IMR-90 (cell line): ENCODE results near the gene NXPH4. TPM values are rescaled to one million over a fixed set of nuclear protein-coding genes. Genes with fewer than 3 reads are reported as not detected.

Experiments
- ATAC-seq: fragments of 200-7000 bp; cut with Tn5 transposase; 2 replicates; pipeline ENCODE4 v1.9.1; 2020; ENCODE audit warnings: low read depth, mild to moderate bottlenecking, moderate library complexity
- BruUV-seq: library from RNA; stranded (reverse); fragments of 400-500 nt; replicated peaks from 2 replicates; lab custom pipeline; 2021; lab: Mats Ljungman, UMichigan
- CTCF ChIA-PET: fragments of 300-600 bp; formaldehyde crosslinking; extraction: SDS; loops from one replicate; lab custom pipeline; 2021; ENCODE audit warnings: antibody characterized with exemption; lab: Yijun Ruan, JAX
- POLR2A ChIA-PET: fragments of 300-600 bp; sonication (Branson Sonifier 250); formaldehyde crosslinking; loops from one replicate; lab custom pipeline; 2022; ENCODE audit warnings: antibody characterized with exemption; ENCODE audit not compliant: unreplicated experiment; lab: Charles Lee
- DNase-seq: peaks from one replicate; pipeline ENCODE4 v3.0.0; 2013
- H2AFZ ChIP-seq: replicated peaks from 2 replicates; pipeline ENCODE3; 2013; ENCODE audit warnings: low read length, mild to moderate bottlenecking; ENCODE audit not compliant: poor library complexity
- H2AK5ac ChIP-seq: 2 replicates; pipeline ENCODE4 v1.6.1; 2013; ENCODE audit warnings: low read depth, low read length, inconsistent platforms
- H2AK9ac ChIP-seq: replicated peaks from 2 replicates; pipeline ENCODE3; 2013; ENCODE audit warnings: mild to moderate bottlenecking, low read depth, low read length, moderate library complexity; ENCODE audit not compliant: poor library complexity
- H2BK120ac ChIP-seq: 2 replicates; pipeline ENCODE4 v1.6.1; 2013; ENCODE audit warnings: low read depth, low read length, inconsistent platforms
- H2BK15ac ChIP-seq: 3 replicates; pipeline ENCODE4 v1.6.1; 2013; ENCODE audit warnings: low read depth, low read length, inconsistent platforms
- H2BK20ac ChIP-seq: 2 replicates; pipeline ENCODE4 v1.6.1; 2013; ENCODE audit warnings: low read depth, mild to moderate bottlenecking, inconsistent platforms, low read length, moderate library complexity
- H2BK5ac ChIP-seq: 2 replicates; pipeline ENCODE4 v1.6.1; 2013; ENCODE audit warnings: mild to moderate bottlenecking, low read depth, low read length, inconsistent platforms; ENCODE audit not compliant: poor library complexity, severe bottlenecking
- H3K14ac ChIP-seq: replicated peaks from 2 replicates; pipeline ENCODE4 v1.6.1; 2013; ENCODE audit warnings: low read depth, low read length, inconsistent platforms
- H3K18ac ChIP-seq: 2 replicates; pipeline ENCODE4 v1.6.1; 2013; ENCODE audit warnings: low read depth, low read length, control low read depth
- H3K23ac ChIP-seq: 2 replicates; pipeline ENCODE4 v1.6.1; 2013; ENCODE audit warnings: low read depth, low read length, inconsistent platforms
- H3K27ac ChIP-seq: 2 replicates; pipeline ENCODE4 v1.5.1; 2013; ENCODE audit warnings: mild to moderate bottlenecking, control low read depth, low read length; ENCODE audit not compliant: insufficient read depth
- H3K27me3 ChIP-seq: 2 replicates; pipeline ENCODE4 v1.6.1; 2013; ENCODE audit warnings: low read length; ENCODE audit not compliant: control insufficient read depth, insufficient read depth
- H3K36me3 ChIP-seq: 2 replicates; pipeline ENCODE4 v1.6.1; 2013; ENCODE audit warnings: low read length, mixed read lengths; ENCODE audit not compliant: control insufficient read depth, insufficient read depth
- H3K4ac ChIP-seq: 2 replicates; pipeline ENCODE4 v1.6.1; 2013; ENCODE audit warnings: low read depth, low read length, inconsistent platforms
- H3K4me1 ChIP-seq: 2 replicates; pipeline ENCODE4 v1.6.1; 2013; ENCODE audit warnings: low read length, mixed read lengths; ENCODE audit not compliant: control insufficient read depth, insufficient read depth
- H3K4me2 ChIP-seq: 2 replicates; pipeline ENCODE4 v1.6.1; 2013; ENCODE audit warnings: low read depth, mild to moderate bottlenecking, control low read depth, low read length, moderate library complexity
- H3K4me3 ChIP-seq: 2 replicates; pipeline ENCODE4 v1.5.1; 2013; ENCODE audit warnings: low read depth, mild to moderate bottlenecking, control low read depth, low read length, moderate library complexity; ENCODE audit not compliant: insufficient read depth
- H3K56ac ChIP-seq: 2 replicates; pipeline ENCODE4 v1.6.1; 2013; ENCODE audit warnings: low read length, inconsistent platforms; ENCODE audit not compliant: insufficient read depth; ENCODE audit errors: extremely low read depth
- H3K79me1 ChIP-seq, 2 experiments: 2 replicates each; pipeline ENCODE4 v1.6.1; 2013; ENCODE audit warnings: low read length in 2 of 2, inconsistent platforms in 1 of 2, low read depth in 1 of 2
- H3K9ac ChIP-seq: 2 replicates; pipeline ENCODE4 v1.6.1; 2013; ENCODE audit warnings: low read depth, low read length, control low read depth
- H3K9me1 ChIP-seq: 2 replicates; pipeline ENCODE4 v1.6.1; 2013; ENCODE audit warnings: low read length, inconsistent platforms; ENCODE audit not compliant: insufficient read depth
- H3K9me3 ChIP-seq: 2 replicates; pipeline ENCODE4 v1.6.1; 2013; ENCODE audit warnings: low read length; ENCODE audit not compliant: control insufficient read depth, insufficient read depth
- H4K20me1 ChIP-seq: 2 replicates; pipeline ENCODE4 v1.6.1; 2013; ENCODE audit warnings: low read length, inconsistent platforms; ENCODE audit not compliant: insufficient read depth
- H4K5ac ChIP-seq: 2 replicates; pipeline ENCODE4 v1.6.1; 2013; ENCODE audit warnings: mild to moderate bottlenecking, low read depth, low read length, control low read depth
- H4K8ac ChIP-seq, 2 experiments: 2 replicates each; pipeline ENCODE4 v1.6.1; 2013; ENCODE audit warnings: low read depth in 2 of 2, low read length in 2 of 2, control low read depth in 1 of 2, inconsistent platforms in 1 of 2
- H4K91ac ChIP-seq: 2 replicates; pipeline ENCODE4 v1.6.1; 2013; ENCODE audit warnings: low read depth, low read length, inconsistent platforms; ENCODE audit not compliant: insufficient read depth
- BHLHE40 ChIP-seq: fragments of 150-350 bp; IDR thresholded peaks from 2 replicates; pipeline ENCODE4 v1.6.1; 2016; ENCODE audit warnings: mild to moderate bottlenecking, low read depth, low read length
- CHD1 ChIP-seq: IDR thresholded peaks from 2 replicates; pipeline ENCODE4 v1.6.1; 2012; ENCODE audit warnings: low read depth, low read length, improper control_type of control experiment
- CTCF ChIP-seq: conservative IDR thresholded peaks from 2 replicates; pipeline ENCODE4 v1.5.1; 2012; ENCODE audit warnings: mild to moderate bottlenecking, low read depth, low read length, improper control_type of control experiment
- ELK1 ChIP-seq: fragments of 150-350 bp; IDR thresholded peaks from 2 replicates; pipeline ENCODE4 v1.6.1; 2016; ENCODE audit warnings: low read depth, mild to moderate bottlenecking, low read length, moderate library complexity, borderline replicate concordance
- FOS ChIP-seq: fragments of 150-350 bp; IDR thresholded peaks from 2 replicates; pipeline ENCODE4 v1.6.1; 2016; ENCODE audit warnings: low read depth, low read length
- MAFK ChIP-seq: IDR thresholded peaks from 2 replicates; pipeline ENCODE4 v1.6.1; 2012; ENCODE audit warnings: low read depth, low read length, improper control_type of control experiment
- MAZ ChIP-seq: IDR thresholded peaks from 2 replicates; pipeline ENCODE4 v1.6.1; 2012; ENCODE audit warnings: low read depth, mild to moderate bottlenecking, low read length, improper control_type of control experiment, moderate library complexity, borderline replicate concordance
- MXI1 ChIP-seq: IDR thresholded peaks from 2 replicates; pipeline ENCODE4 v1.6.1; 2012; ENCODE audit warnings: low read depth, mild to moderate bottlenecking, low read length, moderate library complexity, borderline replicate concordance
- NFE2L2 ChIP-seq: fragments of 150-350 bp; IDR thresholded peaks from 2 replicates; pipeline ENCODE4 v1.6.1; 2016; ENCODE audit warnings: low read depth, mild to moderate bottlenecking, low read length
- POLR2A ChIP-seq: IDR thresholded peaks from 2 replicates; pipeline ENCODE4 v1.6.1; 2012; ENCODE audit warnings: mild to moderate bottlenecking, low read depth, low read length
- RAD21 ChIP-seq: IDR thresholded peaks from 2 replicates; pipeline ENCODE4 v1.6.1; 2012; ENCODE audit warnings: low read length, improper control_type of control experiment
- RCOR1 ChIP-seq: IDR thresholded peaks from 2 replicates; pipeline ENCODE4 v1.6.1; 2012; ENCODE audit warnings: mild to moderate bottlenecking, low read length, improper control_type of control experiment; ENCODE audit not compliant: insufficient replicate concordance
- RFX5 ChIP-seq: IDR thresholded peaks from 2 replicates; pipeline ENCODE4 v1.8.0; 2012; ENCODE audit warnings: low read depth, mild to moderate bottlenecking, low read length, moderate library complexity
- SMC3 ChIP-seq: fragments of 150-350 bp; IDR thresholded peaks from 2 replicates; pipeline ENCODE4 v1.6.1; 2016; ENCODE audit warnings: low read depth, mild to moderate bottlenecking, antibody characterized with exemption, low read length, moderate library complexity
- USF2 ChIP-seq: fragments of 150-350 bp; IDR thresholded peaks from 2 replicates; pipeline ENCODE4 v1.6.1; 2017; ENCODE audit warnings: mild to moderate bottlenecking, antibody characterized with exemption, low read length, low read depth
- WGBS, 2 experiments: methylation state at CpG; one replicate each; pipeline versions ENCODE4 v1.1.5 to v1.1.7; 2013; ENCODE audit warnings: missing lambda C conversion rate in 2 of 2; ENCODE audit not compliant: insufficient read length in 1 of 2; ENCODE audit errors: extremely low coverage in 2 of 2; 5-methylcytosine and 5-hydroxymethylcytosine counted together
- dilution Hi-C: fragments of 300-500 bp; cut with HindIII; formaldehyde crosslinking; loops from one replicate; pipeline ENCODE4 v1.14.3; 2018; ENCODE audit warnings: low sequenced_read_pairs; ENCODE audit not compliant: unreplicated experiment
- in situ Hi-C: fragments of 300-500 bp; cut with MboI; formaldehyde crosslinking; loops from 3 replicates; pipeline ENCODE4 v1.14.3; 2019; ENCODE audit warnings: low sequenced_read_pairs, inconsistent platforms, mixed read lengths
- intact Hi-C: fragments of 100-400 bp; cut with micrococcal nuclease; formaldehyde crosslinking; loops from 2 replicates; pipeline ENCODE4 v1.10.0; 2022
- polyA plus RNA-seq, 3 experiments: library from polyadenylated mRNA; depleted of rRNA; stranded (reverse); fragments of >200 nt; gene quantifications; 2 replicates each; pipeline ENCODE4 v1.2.3, GENCODE V29; 2012; ENCODE audit warnings: low replicate concordance in 1 of 3
- total RNA-seq: library from RNA; depleted of rRNA; stranded (reverse); fragments of >200 nt; gene quantifications from 2 replicates; pipeline ENCODE4 v1.2.3, GENCODE V29; 2012

Gene NXPH4
- total and polyA plus RNA-seq, 2 of the 4 experiments (the other 2 are of a cell fraction): 0.36 to 3.8 TPM

GRCh38 chr12:57194253-57194652, 22.3 kb upstream of the NXPH4 start:
- Histone ChIP-seq H4K20me1 (peaks cover 22% of the 10 kb centered on the region), H3K56ac (no peak overlapping the region), H3K9me3 (no peaks in the 10 kb centered on the region), H3K4ac (no peak overlapping the region), H2AK9ac (no peak overlapping the region), H3K27ac (no peak overlapping the region), H3K27me3 (no peaks in the 10 kb centered on the region), H3K4me1 (no peaks in the 10 kb centered on the region), H2BK5ac (no peak overlapping the region), H3K36me3 (peaks cover 100% of the 10 kb centered on the region), H2AK5ac (no peak overlapping the region), H2AFZ (no peak overlapping the region), H2BK120ac (no peak overlapping the region), H2BK20ac (no peak overlapping the region), H3K9me1 (peaks cover 7% of the 10 kb centered on the region; the same call in 1 of the 2 replicates), H3K23ac (no peak overlapping the region), H2BK15ac (no peak overlapping the region), H3K4me3 (no peak overlapping the region), H3K18ac (no peak overlapping the region), H3K4me2 (no peak overlapping the region), H3K9ac (no peak overlapping the region), H4K5ac (no peak overlapping the region), H4K8ac (no peak overlapping the region), H3K79me1 (peaks cover 12 to 26% of the 10 kb centered on the region in 2 experiments), H4K91ac (no peak overlapping the region), H3K14ac (no peak overlapping the region)
- DNase-seq (no peak), ATAC-seq (no peak)
- in situ Hi-C loops (no loop called here), dilution Hi-C loops (no loop called here), intact Hi-C loops (no loop called here)
- WGBS, 2 experiments: 98% methylated on average over 7 of the region's 18 CpGs; no CpG with 5 or more reads in 1 of the 2 experiments
- BruUV-seq: no TSS peak
- ChIA-PET POLR2A (no interaction called here), CTCF (no interaction called here)
- no peak for TF ChIP-seq CHD1
- no peak for TF ChIP-seq USF2
- TF ChIP-seq BHLHE40: no peak
- TF ChIP-seq RCOR1: no peak
- no peak for TF ChIP-seq ELK1
- no peak for TF ChIP-seq MXI1
- no peak for TF ChIP-seq RFX5
- no peak for TF ChIP-seq SMC3
- no peak for TF ChIP-seq FOS
- TF ChIP-seq NFE2L2: no peak
- no peak for TF ChIP-seq POLR2A
- no peak for TF ChIP-seq MAZ
- no peak for TF ChIP-seq RAD21
- no peak for TF ChIP-seq MAFK
- no peak for TF ChIP-seq CTCF
